GM19099 (cell line): Measurements from ENCODE around the gene XYLT1.

Experiments
- POLR2A ChIP-seq: IDR thresholded peaks from 3 replicates; pipeline ENCODE4 v1.6.1; 2011; ENCODE audit warnings: low read depth; ENCODE audit not compliant: insufficient read length; ENCODE audit errors: extremely low read depth

The XYLT1 gene

DNA sequence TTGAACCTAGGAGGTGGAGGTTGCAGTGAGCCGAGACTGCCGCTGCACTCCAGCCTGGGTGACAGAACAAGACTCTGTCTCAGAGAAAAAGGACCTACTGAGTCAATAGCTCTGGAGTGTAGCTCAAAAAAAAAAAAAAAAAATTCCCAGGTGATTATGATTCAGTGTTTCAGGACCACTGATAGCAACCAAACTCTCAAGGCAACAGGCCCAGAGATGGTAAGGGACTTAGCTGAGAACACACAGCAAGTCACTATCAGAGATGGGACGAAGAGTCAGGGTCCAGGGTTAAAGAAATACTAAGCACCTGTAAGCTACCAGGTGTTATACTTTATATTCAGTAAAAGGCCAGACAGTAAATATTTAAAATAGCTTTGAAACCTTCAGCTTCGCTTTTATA, 335.3 kb downstream of the XYLT1 start:
- TF ChIP-seq POLR2A, result no peak

DNA sequence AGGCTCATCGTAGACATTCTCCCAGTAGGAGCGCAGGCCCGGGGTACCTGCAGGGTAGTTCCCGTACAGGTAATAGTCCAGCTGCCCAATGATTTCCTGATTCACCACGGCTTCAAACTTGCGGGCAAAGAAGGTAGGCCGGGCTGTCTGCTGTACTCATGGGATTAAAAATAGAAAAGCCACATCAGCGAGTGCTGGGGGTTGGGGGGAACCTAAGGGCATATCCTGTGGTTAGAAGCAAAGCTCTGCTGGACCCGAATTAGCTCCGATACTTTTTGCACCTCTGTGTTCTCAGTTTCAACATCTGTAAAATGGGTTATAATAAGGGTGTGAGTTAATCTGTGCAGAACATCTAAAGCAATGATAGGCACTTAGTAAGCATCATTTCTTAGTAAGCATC, 336.2 kb downstream of the XYLT1 start:
- no peak for TF ChIP-seq POLR2A

DNA sequence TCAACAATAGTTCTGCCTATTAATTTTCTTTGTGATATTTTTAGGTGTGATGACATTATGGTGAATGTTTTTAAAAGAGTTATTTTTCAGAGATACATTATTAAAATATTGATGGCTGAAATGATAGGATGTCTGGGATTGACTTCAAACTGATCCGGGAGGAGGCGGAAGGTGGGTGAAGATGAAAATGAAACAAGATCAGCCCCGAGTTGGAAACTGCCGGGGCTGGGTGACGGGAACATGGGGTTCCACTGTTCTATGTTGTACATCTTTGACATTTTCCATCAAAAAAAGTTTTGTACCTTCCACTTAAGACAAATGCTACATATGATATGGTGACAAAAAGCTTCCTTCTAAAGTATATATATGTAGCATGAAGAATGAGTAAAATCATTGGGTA, 336.9 kb downstream of the XYLT1 start:
- TF ChIP-seq POLR2A, result no peak

DNA sequence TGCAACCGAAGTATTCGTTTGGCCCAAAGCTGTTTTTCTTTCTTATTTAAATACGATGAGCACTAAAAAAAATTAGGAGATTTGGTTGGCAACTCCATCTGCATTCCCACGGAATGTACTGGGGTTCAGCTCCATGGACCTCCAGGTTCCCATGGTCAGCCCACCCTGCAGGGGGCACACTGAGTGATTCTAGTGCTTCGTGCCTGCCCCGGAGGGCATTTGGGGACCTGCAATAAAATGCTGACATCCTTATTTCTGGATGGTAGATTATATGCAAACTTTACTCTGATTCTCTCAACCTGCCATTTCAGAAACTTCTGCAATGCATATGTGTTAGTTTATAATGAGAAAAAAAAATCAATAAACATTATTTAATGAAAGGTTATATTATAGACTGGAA, 339.4 kb downstream of the XYLT1 start:
- TF ChIP-seq POLR2A, result no peak

GRCh38 chr16:17130733-17131132, 340.0 kb downstream of the XYLT1 start:
- TF ChIP-seq POLR2A, result no peak

GRCh38 chr16:17129971-17130370, 340.8 kb downstream of the XYLT1 start:
- no peak for TF ChIP-seq POLR2A

- TF ChIP-seq POLR2A, result no peak
Observed at GRCh38 chr16:17128791-17129190, 342.0 kb downstream of the XYLT1 start.

- no peak for TF ChIP-seq POLR2A
Observed at GRCh38 chr16:17126156-17126555, 344.6 kb downstream of the XYLT1 start.

- no peak for TF ChIP-seq POLR2A
Observed at GRCh38 chr16:17125671-17126070, 345.1 kb downstream of the XYLT1 start.

GRCh38 chr16:17117906-17118577, 352.7 kb downstream of the XYLT1 start:
- TF ChIP-seq POLR2A, result no peak

DNA sequence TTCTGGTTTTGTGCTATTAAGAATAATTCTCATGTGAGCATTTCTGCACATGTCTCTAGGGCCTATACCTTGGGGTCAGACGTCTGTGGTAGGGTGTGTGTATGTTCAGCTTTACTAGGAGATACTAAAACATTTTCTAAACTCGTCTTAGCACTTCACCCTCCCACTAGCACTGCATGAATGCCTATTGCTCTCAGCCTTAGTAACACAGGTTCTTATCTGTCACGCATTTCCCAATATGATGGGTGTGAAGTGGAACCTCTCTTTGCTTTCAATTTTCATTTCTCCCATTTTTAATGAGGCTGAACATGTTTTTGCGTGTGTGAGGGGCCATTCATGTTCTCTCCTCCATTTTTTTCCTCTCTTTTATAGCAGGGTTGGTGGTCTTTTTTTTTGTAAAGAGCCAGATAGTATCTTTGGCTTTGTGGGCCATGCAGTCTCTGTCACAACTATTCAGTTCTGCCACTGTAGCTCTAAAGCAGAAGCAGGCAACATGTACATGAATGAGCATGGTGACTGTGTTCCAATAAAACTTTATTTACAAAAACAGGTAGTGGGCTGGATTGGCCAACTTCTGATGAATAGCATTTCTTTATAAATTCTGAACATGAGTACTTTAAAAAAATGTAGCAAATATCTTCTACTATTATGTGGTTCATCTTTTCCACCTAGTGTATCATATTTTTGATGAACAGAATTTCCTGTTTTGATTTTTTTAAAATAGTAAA, 354.0 kb downstream of the XYLT1 start:
- no peak for TF ChIP-seq POLR2A

GRCh38 chr16:17109413-17109812, 361.3 kb downstream of the XYLT1 start:
- no peak for TF ChIP-seq POLR2A

GRCh38 chr16:17108596-17108995, 362.2 kb downstream of the XYLT1 start:
- TF ChIP-seq POLR2A, result no peak

GRCh38 chr16:17107450-17107849, 363.3 kb downstream of the XYLT1 start:
- no peak for TF ChIP-seq POLR2A

DNA sequence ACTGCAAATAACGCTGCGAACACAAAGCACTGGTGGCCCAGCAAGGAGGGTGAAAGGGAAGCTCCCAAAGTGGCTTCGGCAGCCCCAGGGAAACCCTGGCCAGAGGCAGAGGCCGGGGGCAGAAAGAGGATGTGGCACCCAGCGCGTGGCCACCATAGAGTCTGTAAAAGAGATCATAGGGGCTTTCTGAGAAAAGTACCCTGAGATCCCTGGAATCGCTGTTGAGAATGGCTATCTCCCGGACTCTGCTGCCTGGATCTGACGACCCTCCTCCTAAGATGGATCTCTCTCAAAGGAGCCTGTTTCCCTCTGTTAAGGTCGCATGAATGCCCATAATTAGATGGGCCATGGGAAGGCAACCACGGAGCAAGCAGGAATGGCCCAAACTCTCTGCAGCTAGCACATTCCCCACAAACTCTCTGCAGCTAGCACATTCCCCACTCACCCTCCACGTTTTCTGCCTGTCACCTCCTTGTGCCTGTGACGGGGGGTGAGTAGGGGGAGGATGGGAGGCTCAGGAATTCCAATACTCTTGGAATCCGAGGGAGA, 364.4 kb downstream of the XYLT1 start:
- TF ChIP-seq POLR2A, result no peak

DNA sequence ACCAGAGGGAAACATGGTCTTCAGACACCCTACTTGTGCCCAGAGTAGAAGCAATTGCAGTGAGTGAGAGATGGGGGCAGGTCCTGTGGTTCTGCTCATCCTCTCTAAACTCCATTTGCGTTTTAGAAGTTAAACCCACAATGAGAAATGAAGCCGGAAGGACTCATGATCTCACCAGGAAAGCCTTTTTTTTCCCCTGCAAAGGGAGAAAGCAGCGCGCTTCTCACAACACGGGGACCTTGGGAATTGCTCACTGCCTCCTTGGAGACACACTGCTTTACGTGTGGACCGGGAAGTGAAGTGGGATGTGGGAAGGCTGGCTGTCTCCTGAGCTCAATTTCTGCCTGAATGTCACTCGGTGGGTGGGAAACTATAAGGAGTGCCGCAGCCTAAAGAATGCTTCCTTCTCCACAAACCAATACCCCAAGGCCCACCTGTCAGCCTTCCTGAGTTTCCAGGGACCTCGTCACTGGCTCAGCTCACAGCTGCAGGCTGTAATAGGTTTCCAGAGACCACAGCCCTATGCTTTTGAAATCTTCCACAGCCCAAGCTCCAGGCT, 365.4 kb downstream of the XYLT1 start:
- no peak for TF ChIP-seq POLR2A
